COLO668 (cell line): ENCODE data around the gene FUT3.
A peak's percentile ranks its signal among the peaks of the same experiment; 100 is the strongest.
"Not testable (repeated sequence)": the region's sequence is repeated elsewhere in the genome, so short reads cannot be mapped to it uniquely, and the experiment has no call there.

ENCODE experiments used
- DNase-seq: peaks from one replicate; lab custom pipeline; 2025; ENCODE audit not compliant: unreplicated experiment; lab: John Stamatoyannopoulos, UW

Gene FUT3

GRCh38 chr19:5850189-5850588 lies 1.1 kb downstream of the FUT3 start:
- DNase-seq, result no peak

GRCh38 chr19:5848621-5849020 lies 2.6 kb downstream of the FUT3 start:
- DNase-seq, result not testable (repeated sequence)

DNA sequence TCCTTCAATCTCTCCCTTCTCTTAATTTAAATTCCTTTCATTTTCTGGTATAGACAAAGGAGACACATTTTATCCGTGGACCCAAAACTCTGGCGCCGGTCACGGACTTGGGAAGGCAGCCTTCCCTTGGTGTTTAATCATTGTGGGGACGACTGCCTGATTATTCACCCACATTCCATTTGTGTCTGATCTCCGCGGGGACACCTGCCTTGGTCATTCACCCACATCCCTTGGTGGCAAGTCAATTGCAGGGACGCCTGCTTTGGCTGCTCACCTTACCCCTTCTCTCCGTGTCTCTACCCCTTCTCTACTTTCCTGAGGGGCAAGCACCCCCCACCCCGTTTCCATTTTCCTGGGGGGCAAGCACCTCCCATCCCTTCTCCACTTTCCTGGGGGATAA lies 3.4 kb downstream of the FUT3 start:
- DNase-seq, result not testable (repeated sequence)

DNA sequence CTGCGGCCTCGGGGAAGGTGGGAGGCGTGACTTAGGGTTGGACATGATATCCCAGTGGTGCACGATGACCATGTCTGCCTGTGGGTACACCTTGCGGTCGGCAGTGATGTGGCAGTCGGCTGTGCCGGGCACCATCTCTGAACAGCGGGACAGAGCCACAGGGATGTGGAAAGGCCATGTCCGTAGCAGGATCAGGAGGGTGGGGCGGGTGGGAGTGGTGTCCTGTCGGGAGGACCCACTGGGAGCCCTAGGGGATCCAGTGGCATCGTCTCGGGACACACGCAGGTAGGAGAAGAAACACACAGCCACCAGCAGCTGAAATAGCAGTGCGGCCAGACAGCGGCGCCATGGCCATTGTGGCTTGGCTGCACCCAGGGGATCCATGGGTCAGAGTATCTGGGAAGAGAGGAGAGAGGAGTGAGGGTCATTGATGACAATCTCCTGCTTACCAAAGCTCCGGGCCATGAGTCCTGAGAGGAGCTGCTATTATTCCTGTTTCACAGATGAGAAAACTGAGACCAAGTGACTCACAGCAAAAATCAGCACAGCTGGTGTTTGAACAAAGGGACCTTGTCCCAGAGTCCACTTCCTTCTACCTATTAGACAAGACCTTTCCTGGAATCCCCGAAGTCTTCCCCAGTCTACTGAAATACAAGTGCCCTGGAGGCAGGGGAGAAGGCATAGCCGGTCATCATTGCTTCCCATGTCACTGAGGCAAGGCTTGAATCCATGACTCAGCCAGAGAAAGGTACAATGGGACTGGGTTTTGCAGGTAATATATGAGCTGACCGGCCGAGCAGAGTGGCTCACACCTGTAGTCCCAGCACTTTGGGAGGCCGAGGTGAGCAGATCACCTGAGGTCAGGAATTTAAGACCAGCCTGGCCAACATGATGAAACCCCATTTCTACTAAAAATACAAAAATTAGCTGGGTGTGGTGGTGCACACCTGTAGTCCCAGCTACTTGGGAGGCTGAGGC lies 6.5 kb downstream of the FUT3 start:
- DNase-seq, result no peak

DNA sequence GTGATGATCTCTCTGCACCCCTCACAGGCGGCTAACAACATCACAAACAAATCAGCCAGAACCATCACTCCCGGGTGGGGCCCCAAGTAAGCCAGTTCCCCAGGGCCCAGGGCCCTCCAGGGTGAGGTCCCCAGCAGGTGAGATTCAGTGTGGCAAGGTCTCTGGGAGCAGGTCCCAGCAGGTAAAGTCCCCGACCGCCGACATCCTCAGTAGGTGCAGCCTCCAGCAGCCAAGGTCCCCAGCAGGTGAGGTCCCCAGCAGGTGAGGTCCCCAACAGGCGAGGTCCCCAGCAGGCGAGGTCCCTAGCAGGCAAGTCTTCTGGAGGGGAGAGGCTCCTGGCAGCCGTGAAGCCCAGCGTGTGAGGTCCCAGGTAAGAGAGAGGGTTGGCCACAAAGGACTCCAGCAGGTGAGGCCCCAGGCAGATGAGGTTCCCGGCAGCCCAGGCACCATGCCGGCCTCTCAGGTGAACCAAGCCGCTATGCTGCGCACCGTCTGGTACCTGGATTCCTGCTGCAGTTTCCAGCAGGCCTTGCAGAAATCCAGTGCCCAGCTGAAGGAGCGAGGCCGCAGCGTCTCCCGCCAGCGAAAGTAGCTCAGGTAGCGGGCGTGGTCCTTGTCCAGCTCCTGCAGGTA lies 7.8 kb downstream of the FUT3 start:
- DNase-seq, result no peak

DNA sequence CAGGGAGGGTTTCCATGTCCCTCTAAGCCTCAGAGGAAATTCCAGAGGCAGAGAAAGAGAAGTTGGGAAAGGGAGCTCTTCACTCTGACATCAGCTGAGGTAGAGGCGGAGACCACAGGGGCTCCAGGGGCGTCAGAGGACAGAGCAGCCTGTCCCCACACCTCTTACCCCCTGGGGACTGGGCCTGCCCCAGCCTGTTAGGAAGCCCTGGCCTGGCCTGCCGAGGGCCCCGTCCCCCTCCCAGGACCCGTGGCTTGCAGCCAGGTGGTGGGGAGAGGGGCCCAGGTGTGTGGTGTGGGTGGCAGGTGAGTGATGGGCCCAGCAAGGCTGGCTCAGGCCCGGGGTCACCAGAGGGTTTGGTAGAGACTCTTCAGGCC lies 9.5 kb downstream of the FUT3 start:
- DNase-seq, result not testable (repeated sequence)

- DNase-seq, result no peak
Observed at GRCh38 chr19:5839065-5840017, 11.9 kb downstream of the FUT3 start, which contains the start of gene FUT6. Gene FUT6 (minus strand): TSS chr19:5839702. CDS start chr19:5832567, 7,135 bp downstream.

DNA sequence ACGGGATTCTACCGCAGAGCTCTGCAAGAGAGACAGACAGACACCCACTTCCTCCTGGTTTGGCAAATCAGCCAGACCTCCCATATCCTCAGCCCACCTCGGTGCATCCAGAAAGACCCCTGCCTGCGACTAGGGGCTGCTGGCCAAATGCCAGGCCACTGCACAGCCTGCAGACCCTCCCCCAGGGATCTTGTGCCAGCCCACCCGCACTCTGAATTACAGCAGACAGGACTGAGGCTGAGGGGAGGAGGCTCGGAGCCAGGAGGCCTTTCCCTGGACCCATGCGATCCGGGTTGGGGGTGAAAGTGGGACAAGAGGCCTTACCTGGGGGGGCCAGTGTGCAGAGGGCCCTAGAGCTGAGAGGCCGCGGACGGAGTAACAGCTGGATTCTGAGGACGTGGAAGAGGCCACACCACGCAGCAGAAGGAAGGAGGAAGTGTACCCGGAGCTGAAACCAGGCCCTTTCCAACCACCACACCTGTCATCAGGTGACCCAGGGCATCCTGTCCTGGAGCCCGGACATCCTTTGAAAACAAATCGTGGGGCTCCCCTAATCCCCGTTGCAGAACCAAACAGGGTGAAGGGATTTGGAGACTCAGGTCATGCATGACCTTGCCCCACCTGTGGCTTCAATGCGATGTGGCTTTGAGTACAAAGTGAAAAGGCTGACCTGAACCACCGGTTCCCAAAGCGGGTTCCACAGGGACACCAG lies 12.7 kb downstream of the FUT3 start:
- DNase-seq, result peak; percentile 59

DNA sequence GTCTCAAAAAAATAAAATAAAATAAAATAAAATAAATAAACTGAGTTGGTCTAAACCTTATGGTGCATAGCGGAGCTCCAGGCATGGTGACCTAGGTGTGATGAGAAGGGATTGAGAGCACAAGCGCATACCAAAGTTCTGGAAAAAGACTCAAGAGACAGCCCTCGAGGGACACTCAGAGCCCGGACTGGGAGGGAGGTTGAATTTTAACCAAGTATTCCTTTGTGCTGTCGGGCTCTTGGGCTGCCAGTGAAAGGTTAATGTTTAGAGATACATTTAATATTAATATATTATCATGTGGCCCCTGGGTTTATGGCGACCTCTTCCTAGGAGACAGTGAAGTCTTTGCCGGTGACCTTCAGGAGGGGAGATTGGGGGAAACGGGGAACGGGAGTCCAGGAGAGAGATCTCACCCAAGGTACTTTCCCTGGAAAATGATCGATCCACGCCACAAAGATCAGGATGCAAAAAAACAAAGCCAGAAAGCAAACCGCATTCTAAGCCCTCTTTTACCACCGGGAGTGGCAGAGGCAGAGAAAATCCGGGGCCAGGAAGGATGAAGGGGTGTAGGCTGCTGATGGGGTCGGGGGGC lies 13.4 kb downstream of the FUT3 start:
- DNase-seq, result no peak

- no peak for DNase-seq
Observed at GRCh38 chr19:5832527-5833216, 18.6 kb downstream of the FUT3 start.

DNA sequence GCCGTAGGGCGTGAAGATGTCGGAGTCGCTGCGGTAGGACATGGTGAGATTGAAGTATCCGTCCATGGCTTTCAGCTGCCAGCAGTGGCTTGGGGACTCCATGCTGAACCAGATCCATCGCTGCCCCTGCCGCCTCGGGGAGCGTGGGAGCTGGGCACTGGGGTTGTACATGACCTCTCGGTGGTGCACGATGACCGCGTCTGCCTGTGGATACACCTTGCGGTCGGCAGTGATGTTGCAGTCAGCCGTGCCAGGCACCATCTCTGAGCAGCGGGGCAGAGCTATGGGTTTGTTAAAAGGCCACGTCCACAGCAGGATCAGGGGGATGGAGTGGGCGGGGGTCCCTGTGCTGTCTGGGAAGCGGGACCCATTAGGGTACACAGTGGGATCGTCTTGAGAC lies 19.2 kb downstream of the FUT3 start:
- no peak for DNase-seq

DNA sequence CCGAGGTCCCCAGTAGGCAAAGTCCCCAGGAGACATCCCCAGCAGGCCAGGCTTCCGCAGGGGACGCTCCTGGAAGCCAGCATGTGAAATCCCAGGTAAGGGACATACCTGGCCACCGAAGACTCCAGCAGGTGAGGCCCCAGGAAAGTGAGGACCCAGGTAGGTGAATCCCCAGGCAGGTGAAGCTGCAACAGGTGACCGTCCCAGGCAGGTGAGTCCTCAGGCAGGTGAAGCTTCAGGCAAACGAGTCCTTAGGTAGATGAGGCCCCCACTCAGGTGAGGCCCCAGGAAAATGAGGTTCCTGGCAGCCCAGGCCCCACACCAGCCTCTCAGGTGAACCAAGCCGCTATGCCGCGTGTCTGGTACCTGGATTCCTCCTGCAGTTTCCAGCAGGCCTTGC lies 20.1 kb downstream of the FUT3 start:
- DNase-seq, result no peak

GRCh38 chr19:5829567-5830310 lies 21.5 kb downstream of the FUT3 start:
- no peak for DNase-seq

- DNase-seq, result peak; percentile 69
Observed at GRCh38 chr19:5828661-5829566, 22.3 kb downstream of the FUT3 start.

GRCh38 chr19:5827891-5828660 lies 23.2 kb downstream of the FUT3 start:
- DNase-seq, result peak; percentile 99

DNA sequence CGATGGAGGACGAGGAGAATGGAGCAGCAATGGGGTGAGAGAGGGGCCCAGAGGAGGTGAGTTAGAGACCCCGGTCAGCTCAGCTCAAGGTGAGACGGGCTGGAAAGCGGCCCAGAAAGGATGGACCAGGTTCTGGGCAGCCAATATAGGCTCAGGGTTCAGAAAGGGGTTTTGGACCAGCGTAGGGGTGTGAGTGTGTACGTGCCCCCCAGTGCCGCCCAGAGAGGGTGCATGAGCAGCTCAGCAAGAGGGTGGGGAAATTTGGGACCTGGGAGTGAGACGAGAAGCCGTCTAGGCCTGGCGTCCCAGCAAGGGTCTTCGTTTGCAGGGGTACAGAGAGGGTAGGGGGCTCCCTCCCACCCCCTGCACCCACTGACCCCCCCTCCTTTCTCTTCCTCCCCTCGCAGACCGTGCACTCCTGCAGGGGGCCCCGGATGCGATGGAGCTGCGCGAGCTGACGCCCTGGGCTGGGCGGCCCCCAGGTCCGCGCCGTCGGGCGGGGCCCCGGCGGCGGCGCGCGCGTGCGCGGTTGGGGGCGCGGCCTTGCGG lies 23.8 kb downstream of the FUT3 start:
- no peak for DNase-seq
